ENCODE data around the gene WWTR1.

The WWTR1 gene

GRCh38 chr3:149571381-149571780, 86.4 kb downstream of the WWTR1 start:
- Histone ChIP-seq H3K27me3 (ENCODE audit: low read depth) (no peaks in the 10 kb centered on the region), H3K36me3 (replicated peaks) (peaks cover 13% of the 10 kb centered on the region), H3K4me3 (no peak overlapping the region), H3K4me1 (peaks cover 16% of the 10 kb centered on the region), H3K9me3 (no peaks in the 10 kb centered on the region)
- in situ Hi-C loops (cut with MboI; ENCODE audit: low sequenced_read_pairs): no loop called here
- no peak for DNase-seq (ENCODE audit: low spot score in 2 of 2)

DNA sequence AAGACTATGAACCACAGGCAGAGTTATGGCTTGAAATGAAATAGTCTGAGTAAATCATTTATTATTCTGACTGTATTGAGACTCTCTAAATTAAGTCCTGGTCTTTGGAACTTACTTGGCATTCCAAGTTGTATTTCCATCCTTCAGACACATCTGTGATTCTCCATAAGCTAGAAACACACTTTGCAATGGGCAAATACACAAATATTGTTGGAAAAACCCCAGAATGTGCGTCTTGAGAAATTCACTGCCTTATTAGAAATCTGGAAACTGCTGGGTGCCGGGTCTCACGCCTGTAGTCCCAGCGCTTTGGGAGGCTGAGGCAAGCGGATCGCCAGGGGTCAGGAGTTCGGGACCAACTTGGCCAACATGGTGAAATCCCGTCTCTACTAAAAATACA, 87.8 kb downstream of the WWTR1 start:
- no peaks in the 10 kb centered on the region for H3K9me3 ChIP-seq
- H3K4me1 ChIP-seq: peaks cover 6% of the 10 kb centered on the region
- in situ Hi-C loops (cut with MboI; ENCODE audit: low sequenced_read_pairs): no loop called here
- peaks cover 13% of the 10 kb centered on the region for H3K36me3 ChIP-seq (replicated peaks)
- DNase-seq (ENCODE audit: low spot score in 2 of 2): no peak
- H3K4me3 ChIP-seq: no peak overlapping the region
- H3K27me3 ChIP-seq (ENCODE audit: low read depth): no peaks in the 10 kb centered on the region

GRCh38 chr3:149567381-149567780, 90.4 kb downstream of the WWTR1 start:
- DNase-seq (ENCODE audit: low spot score in 2 of 2): no peak
- Histone ChIP-seq H3K4me1 (no peaks in the 10 kb centered on the region; the same call in 1 of the 2 replicates), H3K9me3 (no peaks in the 10 kb centered on the region), H3K36me3 (replicated peaks) (peaks cover 13% of the 10 kb centered on the region), H3K27me3 (ENCODE audit: low read depth) (no peaks in the 10 kb centered on the region), H3K4me3 (no peak overlapping the region)
- in situ Hi-C loops (cut with MboI; ENCODE audit: low sequenced_read_pairs): no loop called here

DNA sequence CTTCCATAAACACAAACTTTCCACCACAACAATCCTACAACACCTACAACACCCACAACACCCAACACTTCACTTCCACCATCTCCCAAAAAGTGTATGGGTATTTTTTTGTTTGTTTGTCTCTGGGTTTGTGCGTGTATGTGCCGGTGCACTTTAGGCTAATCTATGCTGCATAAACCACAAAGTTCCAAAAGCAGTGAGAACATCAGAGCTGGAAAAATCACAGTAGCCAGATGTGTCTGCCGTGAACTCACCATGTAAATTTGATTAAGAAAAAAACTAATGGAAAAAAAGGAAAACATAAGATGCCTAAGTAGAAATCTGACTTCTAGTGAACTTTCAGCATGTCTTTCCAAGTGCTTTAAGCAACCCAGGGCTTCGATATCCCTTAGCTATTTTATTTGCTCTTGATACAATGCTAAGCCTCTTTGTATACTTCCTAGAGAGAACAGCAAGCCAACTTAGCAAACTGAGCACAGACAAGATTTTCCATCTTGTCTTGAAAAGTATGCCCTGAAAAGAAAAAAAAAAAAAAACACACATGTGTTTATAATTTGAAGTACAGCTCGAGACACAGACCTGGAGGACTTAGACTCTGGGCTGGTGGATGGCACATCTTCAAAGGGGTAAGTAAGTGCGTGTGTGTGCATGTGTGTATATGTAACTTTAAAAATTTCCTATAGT, 91.4 kb downstream of the WWTR1 start:
- no peaks in the 10 kb centered on the region for H3K27me3 ChIP-seq (ENCODE audit: low read depth)
- H3K4me3 ChIP-seq: no peak overlapping the region
- H3K4me1 ChIP-seq: no peaks in the 10 kb centered on the region; the same call in 1 of the 2 replicates
- H3K36me3 ChIP-seq (replicated peaks): peaks cover 9% of the 10 kb centered on the region
- in situ Hi-C loops (cut with MboI; ENCODE audit: low sequenced_read_pairs): no loop called here
- H3K9me3 ChIP-seq: no peaks in the 10 kb centered on the region
- DNase-seq (ENCODE audit: low spot score in 2 of 2): no peak

- in situ Hi-C loops (cut with MboI; ENCODE audit: low sequenced_read_pairs): no loop called here
Observed at GRCh38 chr3:149564079-149564478, 93.7 kb downstream of the WWTR1 start.

GRCh38 chr3:149563114-149563513, 94.7 kb downstream of the WWTR1 start:
- Histone ChIP-seq H3K9me3 (no peaks in the 10 kb centered on the region), H3K4me3 (no peak overlapping the region), H3K27me3 (ENCODE audit: low read depth) (no peaks in the 10 kb centered on the region), H3K4me1 (no peaks in the 10 kb centered on the region; the same call in 1 of the 2 replicates), H3K36me3 (replicated peaks) (no peaks in the 10 kb centered on the region)
- in situ Hi-C loops (cut with MboI; ENCODE audit: low sequenced_read_pairs): no loop called here
- no peak for DNase-seq (ENCODE audit: low spot score in 2 of 2)

More at GRCh38 chr3:149564079-149564478, 93.7 kb downstream of the WWTR1 start:
- Histone ChIP-seq H3K4me1 (no peaks in the 10 kb centered on the region; the same call in 1 of the 2 replicates), H3K36me3 (replicated peaks) (no peaks in the 10 kb centered on the region), H3K4me3 (no peak overlapping the region), H3K9me3 (no peaks in the 10 kb centered on the region), H3K27me3 (ENCODE audit: low read depth) (no peaks in the 10 kb centered on the region)
- DNase-seq (ENCODE audit: low spot score in 2 of 2): no peak

DNA sequence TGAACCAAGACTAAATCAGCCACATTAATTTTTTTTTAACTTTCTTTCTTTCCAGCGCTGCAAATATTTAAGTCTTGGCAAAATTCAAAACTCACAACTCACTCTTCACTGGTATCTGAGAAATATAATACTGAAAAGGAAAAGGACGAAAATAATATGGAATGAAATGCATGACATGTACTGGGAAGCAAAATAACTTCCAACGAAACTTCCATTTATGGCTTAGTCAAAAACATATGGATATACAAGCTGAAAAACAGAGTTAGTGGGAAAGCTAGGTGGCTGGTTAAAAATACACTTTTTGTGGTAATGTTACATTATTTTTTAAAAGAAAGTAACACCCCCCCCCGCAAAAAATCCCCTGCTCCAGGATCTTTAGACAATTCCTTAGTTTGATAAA, 97.2 kb downstream of the WWTR1 start:
- Histone ChIP-seq H3K4me3 (no peak overlapping the region), H3K27me3 (ENCODE audit: low read depth) (no peaks in the 10 kb centered on the region), H3K9me3 (no peaks in the 10 kb centered on the region), H3K4me1 (no peaks in the 10 kb centered on the region; the same call in none of the 2 replicates), H3K36me3 (replicated peaks) (no peaks in the 10 kb centered on the region)
- DNase-seq (ENCODE audit: low spot score in 2 of 2): no peak
- in situ Hi-C loops (cut with MboI; ENCODE audit: low sequenced_read_pairs): no loop called here

DNA sequence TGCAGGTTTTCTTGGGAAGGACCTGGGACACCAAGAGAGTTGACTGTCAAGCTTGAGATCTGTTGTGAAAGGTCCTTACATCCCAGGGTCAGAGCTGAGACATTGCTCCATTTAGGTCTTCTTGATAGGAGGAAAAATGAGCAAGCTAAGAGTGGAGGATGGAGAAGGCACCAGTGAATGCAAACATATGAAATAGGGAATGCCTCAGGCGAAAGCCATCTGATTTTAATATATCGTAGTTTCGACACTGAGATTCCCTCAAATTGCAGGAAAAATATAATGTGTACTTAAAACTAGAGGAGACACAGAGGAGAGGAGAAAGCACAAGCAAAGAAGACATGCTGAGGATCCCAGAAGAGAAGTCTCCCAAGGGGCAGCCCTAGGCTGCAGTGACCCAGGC, 97.8 kb downstream of the WWTR1 start:
- Histone ChIP-seq H3K4me3 (no peak overlapping the region), H3K4me1 (peaks cover 5% of the 10 kb centered on the region), H3K9me3 (no peaks in the 10 kb centered on the region), H3K27me3 (ENCODE audit: low read depth) (no peaks in the 10 kb centered on the region), H3K36me3 (replicated peaks) (no peaks in the 10 kb centered on the region)
- in situ Hi-C loops (cut with MboI; ENCODE audit: low sequenced_read_pairs): no loop called here
- no peak for DNase-seq (ENCODE audit: low spot score in 2 of 2)

DNA sequence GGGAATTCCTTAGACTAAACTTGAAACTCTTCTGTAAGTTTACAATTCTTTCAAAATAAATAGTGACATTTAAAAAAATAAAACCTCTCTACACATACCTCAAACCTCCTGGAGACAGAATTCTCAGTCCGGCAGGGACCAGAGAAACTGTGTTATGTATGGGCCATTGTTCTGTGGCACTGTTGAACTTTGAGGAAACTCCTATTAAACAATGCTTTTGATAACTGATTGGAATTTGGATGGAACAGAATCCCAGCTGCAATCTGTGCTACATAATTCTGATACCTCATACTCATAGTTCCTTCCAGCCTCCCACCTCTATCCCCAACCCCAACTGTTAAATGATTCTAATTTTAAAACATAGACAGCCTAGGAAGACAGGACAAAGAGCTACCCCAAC, 98.3 kb downstream of the WWTR1 start:
- Histone ChIP-seq H3K9me3 (no peaks in the 10 kb centered on the region), H3K4me1 (peaks cover 8% of the 10 kb centered on the region), H3K27me3 (ENCODE audit: low read depth) (no peaks in the 10 kb centered on the region), H3K36me3 (replicated peaks) (no peaks in the 10 kb centered on the region), H3K4me3 (no peak overlapping the region)
- no peak for DNase-seq (ENCODE audit: low spot score in 2 of 2)
- in situ Hi-C loops (cut with MboI; ENCODE audit: low sequenced_read_pairs): no loop called here

DNA sequence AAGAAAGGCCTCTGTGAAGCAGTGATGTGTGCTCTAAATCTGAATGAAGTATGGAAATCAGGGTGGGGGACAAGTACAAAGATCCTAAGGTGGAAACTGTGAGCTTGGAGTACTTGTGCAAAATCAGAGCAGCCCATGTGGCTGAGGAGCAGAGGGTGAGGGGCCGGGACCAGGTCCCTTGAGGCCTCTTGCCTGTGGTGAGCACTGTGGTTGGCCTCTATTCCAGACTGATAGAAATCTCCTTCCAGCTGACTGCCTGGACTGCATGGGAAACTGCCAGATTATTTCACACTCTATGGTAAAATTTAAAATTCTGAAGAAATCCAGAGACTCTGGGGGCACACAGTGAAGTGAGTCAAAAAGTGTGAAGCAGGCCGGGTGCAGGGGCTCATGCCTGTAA, 101.9 kb downstream of the WWTR1 start:
- no peaks in the 10 kb centered on the region for H3K27me3 ChIP-seq (ENCODE audit: low read depth)
- in situ Hi-C loops (cut with MboI; ENCODE audit: low sequenced_read_pairs): no loop called here
- H3K9me3 ChIP-seq: no peaks in the 10 kb centered on the region
- peaks cover 8% of the 10 kb centered on the region for H3K4me1 ChIP-seq
- DNase-seq (ENCODE audit: low spot score in 2 of 2): no peak
- H3K36me3 ChIP-seq (replicated peaks): no peaks in the 10 kb centered on the region
- no peak overlapping the region for H3K4me3 ChIP-seq

- H3K4me3 ChIP-seq: no peak overlapping the region
- DNase-seq (ENCODE audit: low spot score in 2 of 2): peak in 1 of 2 experiments; percentile 24
- H3K36me3 ChIP-seq (replicated peaks): no peaks in the 10 kb centered on the region
- in situ Hi-C loops (cut with MboI; ENCODE audit: low sequenced_read_pairs): no loop called here
- H3K9me3 ChIP-seq: no peaks in the 10 kb centered on the region
- H3K27me3 ChIP-seq (ENCODE audit: low read depth): no peaks in the 10 kb centered on the region
- peaks cover 8% of the 10 kb centered on the region for H3K4me1 ChIP-seq
Observed at GRCh38 chr3:149554826-149555225, 103.0 kb downstream of the WWTR1 start.

DNA sequence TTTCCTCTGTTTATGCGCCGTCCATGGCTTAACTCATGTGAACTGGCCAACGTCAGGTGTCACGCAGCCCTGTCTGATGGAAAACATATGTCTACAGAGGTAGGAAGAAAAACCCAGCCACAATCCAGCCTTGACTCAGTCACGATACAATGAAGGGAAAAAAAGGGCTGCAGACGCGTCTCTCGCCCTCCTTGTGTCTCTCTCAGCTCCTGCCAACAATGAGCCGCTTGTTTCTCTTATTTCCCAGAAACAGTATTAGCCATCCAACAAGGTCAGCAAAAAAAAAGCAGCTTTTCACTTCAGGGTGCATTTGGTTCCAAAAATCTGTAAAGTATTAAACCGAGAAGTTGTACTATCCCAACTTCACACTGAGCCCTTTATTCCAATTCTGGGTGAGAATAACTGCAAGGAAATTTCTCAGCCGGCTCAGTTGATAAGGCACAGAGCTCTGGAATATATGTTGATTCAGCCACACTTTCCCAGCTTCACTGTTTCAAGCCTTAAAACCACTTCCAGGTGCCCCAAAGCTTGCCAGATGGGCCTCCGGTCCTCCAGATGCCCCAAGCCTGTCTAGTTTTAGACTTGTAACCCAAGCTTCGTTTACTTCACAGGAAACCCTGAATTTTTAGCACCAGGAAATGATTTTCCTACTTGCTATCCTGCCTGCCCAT, 103.9 kb downstream of the WWTR1 start:
- Histone ChIP-seq H3K4me1 (peaks cover 8% of the 10 kb centered on the region), H3K27me3 (ENCODE audit: low read depth) (no peaks in the 10 kb centered on the region), H3K9me3 (no peaks in the 10 kb centered on the region), H3K4me3 (no peak overlapping the region), H3K36me3 (replicated peaks) (no peaks in the 10 kb centered on the region)
- DNase-seq (ENCODE audit: low spot score in 2 of 2): no peak
- in situ Hi-C loops (cut with MboI; ENCODE audit: low sequenced_read_pairs): no loop called here

DNA sequence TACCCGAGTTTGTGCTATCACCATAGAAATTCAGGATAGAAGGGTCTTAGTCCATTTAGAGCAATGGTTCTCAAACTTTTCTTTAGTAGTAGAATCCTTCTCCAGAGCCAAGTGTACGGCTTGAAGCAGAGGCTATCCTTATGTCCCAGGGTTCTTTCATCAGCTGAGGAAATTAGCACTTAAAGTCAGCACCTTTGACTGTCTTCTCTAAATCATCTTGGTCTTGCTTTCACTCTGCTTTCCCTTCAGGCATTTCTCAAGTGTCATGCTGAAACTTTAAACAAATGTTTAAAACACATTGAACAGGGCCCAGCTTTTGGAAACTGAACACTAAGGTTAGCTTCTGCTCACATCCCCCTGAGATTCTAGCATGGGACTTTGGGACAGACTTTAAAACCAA, 105.1 kb downstream of the WWTR1 start:
- no peaks in the 10 kb centered on the region for H3K9me3 ChIP-seq
- H3K4me1 ChIP-seq: peaks cover 8% of the 10 kb centered on the region
- H3K4me3 ChIP-seq: no peak overlapping the region
- no peak for DNase-seq (ENCODE audit: low spot score in 2 of 2)
- no peaks in the 10 kb centered on the region for H3K36me3 ChIP-seq (replicated peaks)
- in situ Hi-C loops (cut with MboI; ENCODE audit: low sequenced_read_pairs): no loop called here
- H3K27me3 ChIP-seq (ENCODE audit: low read depth): no peaks in the 10 kb centered on the region

DNA sequence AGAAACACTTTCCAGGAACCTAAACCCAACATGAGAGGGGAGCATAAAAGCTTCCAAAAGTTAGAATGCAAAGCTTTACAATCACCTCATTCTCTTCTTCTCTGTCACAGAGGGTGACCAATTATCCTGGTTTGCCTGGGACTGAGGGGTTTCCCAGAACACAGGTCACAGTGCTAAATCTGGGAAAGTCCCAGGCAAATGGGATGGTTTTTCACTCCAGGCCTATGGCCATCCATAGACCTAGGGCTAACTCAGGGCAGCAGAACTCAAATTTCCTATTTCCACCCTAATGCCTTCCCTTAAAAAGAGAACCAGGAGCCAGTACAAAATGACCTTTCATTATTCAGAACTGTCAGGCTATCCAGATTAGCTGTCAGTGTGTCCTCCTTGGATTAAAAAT, 106.3 kb downstream of the WWTR1 start:
- H3K27me3 ChIP-seq (ENCODE audit: low read depth): no peaks in the 10 kb centered on the region
- H3K4me3 ChIP-seq: no peak overlapping the region
- no peak for DNase-seq (ENCODE audit: low spot score in 2 of 2)
- in situ Hi-C loops (cut with MboI; ENCODE audit: low sequenced_read_pairs): no loop called here
- no peaks in the 10 kb centered on the region for H3K36me3 ChIP-seq (replicated peaks)
- H3K9me3 ChIP-seq: no peaks in the 10 kb centered on the region
- H3K4me1 ChIP-seq: peaks cover 8% of the 10 kb centered on the region
